Breast epithelium (tissue), 3 donors: ENCODE measurements around the gene CLEC17A.

Experiments used
- POLR2A ChIP-seq: fragments of 450-650 bp; IDR thresholded peaks from one replicate; pipeline ENCODE4 v1.6.1; 2016; ENCODE audit warnings: antibody characterized with exemption, mild to moderate bottlenecking, moderate library complexity
- TF ChIP-seq, protein P1 (sequence below), 3 donors: fragments of 450-650 bp; IDR thresholded peaks; one replicate each; pipeline ENCODE4 v1.5.1; 2016 to 2017; ENCODE audit warnings: antibody characterized with exemption in 3 of 3, mild to moderate bottlenecking in 3 of 3, moderate library complexity in 3 of 3

DNA sequence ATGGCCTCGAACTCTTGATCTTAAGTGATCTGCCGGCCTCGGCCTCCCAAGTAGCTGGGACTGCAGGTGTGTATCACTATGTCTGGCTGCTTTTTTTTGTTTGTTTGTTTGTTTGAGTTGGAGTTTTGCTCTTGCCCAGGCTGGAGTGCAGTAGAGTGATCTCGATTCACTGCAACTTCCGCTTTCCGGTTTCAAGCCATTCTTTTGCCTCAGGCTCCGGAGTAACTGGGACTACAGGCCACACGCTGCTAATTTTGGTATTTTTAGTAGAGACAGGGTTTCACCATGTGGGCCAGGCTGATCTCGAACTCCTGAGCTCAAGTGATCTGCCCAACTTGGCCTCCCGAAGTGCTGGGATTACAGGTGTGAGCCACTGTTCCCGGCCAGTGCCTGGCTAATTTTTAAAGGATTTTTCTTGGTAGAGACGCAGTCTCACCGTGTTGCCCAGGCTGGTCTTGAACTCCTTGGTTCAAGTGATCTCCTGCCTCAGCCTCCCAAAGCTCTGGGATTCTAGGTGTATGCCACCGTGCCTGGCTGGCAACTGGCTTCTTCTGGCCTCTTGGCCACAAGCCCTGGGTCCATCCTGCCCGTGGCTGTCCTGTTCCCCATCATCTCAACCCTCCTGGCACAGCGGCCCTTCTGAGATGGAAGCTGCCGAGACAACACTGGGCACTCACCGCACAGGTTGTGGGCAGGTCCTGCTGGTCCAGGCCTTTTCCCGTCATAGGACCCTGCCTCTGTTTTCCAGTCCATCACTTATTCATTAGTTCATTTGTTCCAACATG, 42.0 kb upstream of the CLEC17A start:
- TF ChIP-seq, protein P1, sequence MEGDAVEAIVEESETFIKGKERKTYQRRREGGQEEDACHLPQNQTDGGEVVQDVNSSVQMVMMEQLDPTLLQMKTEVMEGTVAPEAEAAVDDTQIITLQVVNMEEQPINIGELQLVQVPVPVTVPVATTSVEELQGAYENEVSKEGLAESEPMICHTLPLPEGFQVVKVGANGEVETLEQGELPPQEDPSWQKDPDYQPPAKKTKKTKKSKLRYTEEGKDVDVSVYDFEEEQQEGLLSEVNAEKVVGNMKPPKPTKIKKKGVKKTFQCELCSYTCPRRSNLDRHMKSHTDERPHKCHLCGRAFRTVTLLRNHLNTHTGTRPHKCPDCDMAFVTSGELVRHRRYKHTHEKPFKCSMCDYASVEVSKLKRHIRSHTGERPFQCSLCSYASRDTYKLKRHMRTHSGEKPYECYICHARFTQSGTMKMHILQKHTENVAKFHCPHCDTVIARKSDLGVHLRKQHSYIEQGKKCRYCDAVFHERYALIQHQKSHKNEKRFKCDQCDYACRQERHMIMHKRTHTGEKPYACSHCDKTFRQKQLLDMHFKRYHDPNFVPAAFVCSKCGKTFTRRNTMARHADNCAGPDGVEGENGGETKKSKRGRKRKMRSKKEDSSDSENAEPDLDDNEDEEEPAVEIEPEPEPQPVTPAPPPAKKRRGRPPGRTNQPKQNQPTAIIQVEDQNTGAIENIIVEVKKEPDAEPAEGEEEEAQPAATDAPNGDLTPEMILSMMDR (IDR thresholded peaks at IDR 0.05): no peak
- TF ChIP-seq POLR2A: no peak
